HG02642 (cell line): ENCODE data around the gene CAV1.

Experiments used
- ATAC-seq: cut with Tn5 transposase; IDR thresholded peaks from one replicate; pipeline ENCODE4 v1.9.1; 2021; ENCODE audit warnings: mild to moderate bottlenecking; ENCODE audit not compliant: unreplicated experiment, poor library complexity

The CAV1 gene

GRCh38 chr7:116502201-116503096 is 22.4 kb upstream of the CAV1 start:
- ATAC-seq, result no peak

- no peak for ATAC-seq
Measured at GRCh38 chr7:116503835-116504234, 21.0 kb upstream of the CAV1 start.

- no peak for ATAC-seq
Measured at GRCh38 chr7:116505278-116505677, 19.6 kb upstream of the CAV1 start.

- no peak for ATAC-seq
Measured at GRCh38 chr7:116505823-116506222, 19.0 kb upstream of the CAV1 start.

GRCh38 chr7:116509982-116510579 is 14.8 kb upstream of the CAV1 start:
- ATAC-seq, result no peak

- ATAC-seq, result no peak
Measured at GRCh38 chr7:116510795-116511194, 14.0 kb upstream of the CAV1 start.

- ATAC-seq, result peak; percentile 99
Measured at GRCh38 chr7:116511552-116512519, 13.0 kb upstream of the CAV1 start.

- no peak for ATAC-seq
Measured at GRCh38 chr7:116512520-116513188, 12.2 kb upstream of the CAV1 start.

- no peak for ATAC-seq
Measured at GRCh38 chr7:116515584-116515983, 9.3 kb upstream of the CAV1 start.

GRCh38 chr7:116516324-116516723 is 8.5 kb upstream of the CAV1 start:
- no peak for ATAC-seq

- no peak for ATAC-seq
Measured at GRCh38 chr7:116517626-116518025, 7.2 kb upstream of the CAV1 start.

GRCh38 chr7:116518961-116519360 is 5.9 kb upstream of the CAV1 start:
- no peak for ATAC-seq

GRCh38 chr7:116521046-116521664 is 3.7 kb upstream of the CAV1 start:
- ATAC-seq, result no peak

- ATAC-seq, result no peak
Measured at GRCh38 chr7:116522247-116522646, 2.6 kb upstream of the CAV1 start.

GRCh38 chr7:116524221-116524608 is 621 bp upstream of the CAV1 start:
- no peak for ATAC-seq

- ATAC-seq, result peak; percentile 45
Measured at GRCh38 chr7:116525298-116525912, 569 bp downstream of the CAV1 start.

- peak; percentile 92 for ATAC-seq
Measured at GRCh38 chr7:116525913-116526861, 1.4 kb downstream of the CAV1 start.

- no peak for ATAC-seq
Measured at GRCh38 chr7:116526897-116527296, 2.1 kb downstream of the CAV1 start.
